BLaER1 (cell line): ENCODE measurements around the gene KDR.
A peak's percentile ranks its signal among the peaks of the same experiment; 100 is the strongest.

Source experiments
- H3K27ac ChIP-seq: shearing (Covaris generic); formaldehyde crosslinking; 2 replicates; pipeline ENCODE4 v1.8.1; 2022
- H3K27me3 ChIP-seq: shearing (Covaris generic); formaldehyde crosslinking; 2 replicates; pipeline ENCODE4 v1.8.1; 2022
- H3K36me3 ChIP-seq: shearing (Covaris generic); formaldehyde crosslinking; 2 replicates; pipeline ENCODE4 v1.8.1; 2022
- H3K4me1 ChIP-seq: shearing (Covaris generic); formaldehyde crosslinking; 2 replicates; pipeline ENCODE4 v1.8.1; 2022
- H3K4me2 ChIP-seq: shearing (Covaris generic); formaldehyde crosslinking; 2 replicates; pipeline ENCODE4 v1.8.1; 2022
- H3K4me3 ChIP-seq: shearing (Covaris generic); formaldehyde crosslinking; 2 replicates; pipeline ENCODE4 v1.8.1; 2022
- H3K9ac ChIP-seq: shearing (Covaris generic); formaldehyde crosslinking; 2 replicates; pipeline ENCODE4 v1.8.1; 2022
- H3K9me3 ChIP-seq: shearing (Covaris generic); formaldehyde crosslinking; 2 replicates; pipeline ENCODE4 v1.8.1; 2022
- H4K20me1 ChIP-seq: shearing (Covaris generic); formaldehyde crosslinking; 2 replicates; pipeline ENCODE4 v1.8.1; 2022
- Cebpa-rat ChIP-seq: shearing (Covaris generic); IDR thresholded peaks from 2 replicates; pipeline ENCODE4 v1.8.1; 2022

The KDR gene

DNA sequence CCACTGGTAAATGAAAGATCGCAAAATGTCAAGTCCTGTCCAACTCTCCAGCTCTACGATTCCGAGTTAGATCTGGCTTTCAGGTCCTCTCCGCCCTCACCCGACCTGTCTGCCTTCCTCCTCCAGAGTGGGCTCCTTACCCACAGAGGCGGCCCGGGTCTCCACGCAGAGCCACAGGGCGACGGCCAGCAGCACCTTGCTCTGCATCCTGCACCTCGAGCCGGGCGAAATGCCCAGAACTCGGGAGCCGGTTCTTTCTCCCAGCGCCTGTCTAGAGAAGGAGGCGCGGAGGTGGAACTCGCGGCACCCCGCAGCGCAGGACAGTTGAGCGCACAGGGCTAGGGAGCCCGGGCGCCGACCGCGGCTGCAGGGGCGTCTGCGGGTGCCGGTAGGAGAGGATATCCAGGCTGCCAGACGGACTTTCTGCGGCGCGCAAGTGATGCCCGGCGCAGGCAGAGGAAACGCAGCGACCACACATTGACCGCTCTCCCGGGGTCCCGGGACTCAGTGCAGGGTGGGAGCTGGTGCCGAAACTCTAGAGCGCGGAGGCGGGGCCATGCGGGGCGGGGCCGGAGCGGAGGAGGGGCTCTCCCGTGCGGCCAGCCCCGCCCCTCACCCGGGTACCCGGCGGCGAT, at the start of gene KDR:
Gene KDR (minus strand): TSS at position 509 of the 635 bp plus-strand sequence. CDS start 302 bp downstream, at position 207.
- no peak within 1 kb of the TSS for H3K9ac ChIP-seq
- no peaks in the 10 kb centered on the region for H3K27me3 ChIP-seq
- peaks cover 20% of the 10 kb centered on the region for H3K9me3 ChIP-seq
- H4K20me1 ChIP-seq = no peaks in the 10 kb centered on the region
- H3K36me3 ChIP-seq = no peaks in the 10 kb centered on the region
- no peaks in the 10 kb centered on the region for H3K4me1 ChIP-seq
- no peak for TF ChIP-seq Cebpa-rat
- H3K4me2 ChIP-seq = no peak within 1 kb of the TSS
- H3K27ac ChIP-seq = no peak within 1 kb of the TSS
- no peak within 1 kb of the TSS for H3K4me3 ChIP-seq

DNA sequence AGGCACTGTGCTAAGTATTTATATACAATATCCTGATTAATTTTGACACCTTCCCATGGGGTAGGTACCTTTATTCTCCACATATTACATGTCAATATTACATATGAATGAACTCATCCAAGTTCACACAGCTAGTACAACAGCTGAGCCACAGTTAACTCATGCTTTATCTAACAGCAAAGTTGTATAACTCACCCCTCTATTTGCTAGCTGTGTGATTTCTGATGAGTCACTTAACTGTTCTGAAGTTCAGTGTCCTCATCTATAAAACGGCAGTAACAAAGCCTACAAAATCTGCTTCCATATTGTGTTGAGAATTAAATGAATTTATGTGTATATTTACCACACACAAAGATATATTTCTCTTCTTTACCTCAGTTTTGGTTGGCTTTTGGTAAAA, 48.2 kb upstream of the KDR start:
- TF ChIP-seq Cebpa-rat = no peak
- Histone ChIP-seq H3K9ac (no peak overlapping the region), H3K4me1 (peaks cover 6% of the 10 kb centered on the region), H3K4me3 (no peak overlapping the region), H3K27ac (no peak overlapping the region), H4K20me1 (no peaks in the 10 kb centered on the region), H3K36me3 (no peaks in the 10 kb centered on the region), H3K27me3 (no peaks in the 10 kb centered on the region), H3K9me3 (no peaks in the 10 kb centered on the region), H3K4me2 (no peak overlapping the region)

- Histone ChIP-seq H3K9ac (no peak overlapping the region), H3K36me3 (no peaks in the 10 kb centered on the region), H3K27ac (no peak overlapping the region), H3K27me3 (no peaks in the 10 kb centered on the region), H3K4me3 (no peak overlapping the region), H3K4me2 (no peak overlapping the region), H3K9me3 (no peaks in the 10 kb centered on the region), H3K4me1 (peaks cover 3% of the 10 kb centered on the region), H4K20me1 (no peaks in the 10 kb centered on the region)
- no peak for TF ChIP-seq Cebpa-rat
These were observed 47.4 kb upstream of the KDR start for GRCh38 chr4:55172694-55173287.

DNA sequence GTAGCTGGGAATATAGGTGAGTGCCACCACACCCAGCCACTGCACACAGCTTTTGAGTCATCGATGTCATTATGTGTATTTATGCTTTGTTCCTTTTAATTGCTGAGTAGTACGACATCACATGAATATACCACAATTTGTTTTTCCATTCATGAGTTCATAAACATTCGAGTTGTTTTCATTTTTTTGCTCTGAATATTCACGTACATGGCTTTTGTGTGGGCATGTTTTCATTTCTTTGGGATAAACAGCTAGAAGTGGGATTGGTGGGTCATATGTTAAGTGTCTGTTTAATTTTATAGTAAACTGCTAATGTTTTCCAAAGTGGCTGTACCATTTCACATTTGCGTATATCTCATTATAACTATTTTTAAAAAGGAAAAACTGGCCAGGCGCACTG, 45.1 kb upstream of the KDR start:
- Histone ChIP-seq H4K20me1 (no peaks in the 10 kb centered on the region), H3K4me2 (no peak overlapping the region), H3K9ac (no peak overlapping the region), H3K27ac (no peak overlapping the region), H3K27me3 (no peaks in the 10 kb centered on the region), H3K4me3 (no peak overlapping the region), H3K4me1 (no peaks in the 10 kb centered on the region), H3K9me3 (no peaks in the 10 kb centered on the region), H3K36me3 (no peaks in the 10 kb centered on the region)
- TF ChIP-seq Cebpa-rat = no peak

DNA sequence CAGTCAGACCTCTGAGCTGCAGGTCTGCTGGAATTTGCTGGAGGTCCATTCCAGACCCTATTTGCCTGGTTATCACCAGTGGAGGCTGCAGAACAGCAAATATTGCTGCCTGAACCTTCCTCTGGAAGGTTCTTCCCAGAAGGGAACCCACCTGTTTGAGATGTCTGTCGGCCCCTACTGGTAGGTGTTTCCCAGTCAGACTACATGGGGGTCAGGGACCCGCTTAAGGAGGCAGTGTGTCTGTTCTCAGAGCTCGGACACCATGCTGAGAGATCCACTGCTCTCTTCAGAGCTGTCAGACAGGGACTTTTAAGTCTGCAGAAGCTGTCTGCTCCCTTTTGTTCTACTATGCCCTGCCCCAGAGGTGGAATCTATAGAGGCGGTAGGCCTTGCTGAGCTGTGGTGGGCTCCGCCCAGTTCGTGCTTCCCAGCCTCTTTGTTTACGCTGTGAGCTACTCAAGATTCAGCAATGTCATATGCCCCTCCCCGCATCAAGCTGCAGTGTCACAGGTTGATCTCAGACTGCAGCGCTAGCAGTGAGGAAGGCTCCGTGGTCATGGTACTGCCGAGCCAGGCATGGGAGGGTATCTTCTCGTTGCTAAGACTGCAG, 44.1 kb upstream of the KDR start:
- Histone ChIP-seq H4K20me1 (no peaks in the 10 kb centered on the region), H3K4me3 (no peak overlapping the region), H3K9me3 (no peaks in the 10 kb centered on the region), H3K27ac (no peak overlapping the region), H3K4me2 (no peak overlapping the region), H3K27me3 (no peaks in the 10 kb centered on the region), H3K4me1 (no peaks in the 10 kb centered on the region), H3K36me3 (no peaks in the 10 kb centered on the region), H3K9ac (no peak overlapping the region)
- TF ChIP-seq Cebpa-rat = no peak

DNA sequence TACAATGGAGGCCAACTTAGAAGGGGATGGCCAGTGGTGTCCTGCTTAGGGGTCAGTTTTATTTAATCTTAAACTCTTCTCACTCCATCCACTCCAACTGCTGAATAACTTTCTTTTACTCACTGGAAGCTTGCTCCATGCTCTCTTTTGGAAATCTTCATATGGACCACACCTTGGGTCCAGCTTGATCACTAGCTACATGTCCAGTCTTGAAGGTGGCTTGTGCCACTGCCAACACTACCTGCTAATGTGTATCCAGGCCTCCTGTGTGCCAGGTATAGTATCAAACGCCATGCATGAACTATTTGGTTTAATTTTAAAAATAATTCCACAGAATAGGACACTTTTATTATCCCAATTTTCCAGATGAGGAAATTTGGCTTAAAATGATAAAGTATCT, 37.0 kb upstream of the KDR start:
- Histone ChIP-seq H3K27ac (no peak overlapping the region), H3K4me3 (no peak overlapping the region), H3K9me3 (no peaks in the 10 kb centered on the region), H3K4me2 (no peak overlapping the region), H3K27me3 (no peaks in the 10 kb centered on the region), H4K20me1 (no peaks in the 10 kb centered on the region), H3K4me1 (peaks cover 14% of the 10 kb centered on the region), H3K9ac (no peak overlapping the region), H3K36me3 (no peaks in the 10 kb centered on the region)
- TF ChIP-seq Cebpa-rat = no peak

- Histone ChIP-seq H3K4me3 (no peak overlapping the region), H3K27ac (no peak overlapping the region), H3K4me2 (no peak overlapping the region), H3K9me3 (no peaks in the 10 kb centered on the region), H4K20me1 (no peaks in the 10 kb centered on the region), H3K9ac (no peak overlapping the region), H3K27me3 (no peaks in the 10 kb centered on the region), H3K36me3 (no peaks in the 10 kb centered on the region), H3K4me1 (peaks cover 14% of the 10 kb centered on the region)
- TF ChIP-seq Cebpa-rat = no peak
These were observed 36.3 kb upstream of the KDR start for GRCh38 chr4:55161739-55162138.

GRCh38 chr4:55159851-55160250, 34.5 kb upstream of the KDR start:
- Histone ChIP-seq H3K36me3 (no peaks in the 10 kb centered on the region), H3K9me3 (no peaks in the 10 kb centered on the region), H3K4me3 (no peak overlapping the region), H3K4me1 (peaks cover 14% of the 10 kb centered on the region), H4K20me1 (no peaks in the 10 kb centered on the region), H3K27ac (no peak overlapping the region), H3K9ac (no peak overlapping the region), H3K4me2 (peak overlapping the region; percentile 47), H3K27me3 (no peaks in the 10 kb centered on the region)
- no peak for TF ChIP-seq Cebpa-rat

GRCh38 chr4:55158957-55159356, 33.6 kb upstream of the KDR start:
- H3K9ac ChIP-seq = no peak overlapping the region
- H4K20me1 ChIP-seq = no peaks in the 10 kb centered on the region
- H3K36me3 ChIP-seq = no peaks in the 10 kb centered on the region
- no peaks in the 10 kb centered on the region for H3K9me3 ChIP-seq
- TF ChIP-seq Cebpa-rat = no peak
- peak overlapping the region; percentile 47 for H3K4me2 ChIP-seq
- no peak overlapping the region for H3K4me3 ChIP-seq
- H3K4me1 ChIP-seq = peaks cover 14% of the 10 kb centered on the region
- H3K27me3 ChIP-seq = no peaks in the 10 kb centered on the region
- H3K27ac ChIP-seq = no peak overlapping the region

GRCh38 chr4:55157559-55158277, 32.3 kb upstream of the KDR start:
- Histone ChIP-seq H3K9ac (no peak overlapping the region), H3K4me1 (peaks cover 14% of the 10 kb centered on the region), H3K27me3 (no peaks in the 10 kb centered on the region), H3K27ac (no peak overlapping the region), H4K20me1 (no peaks in the 10 kb centered on the region), H3K4me2 (no peak overlapping the region), H3K36me3 (no peaks in the 10 kb centered on the region), H3K9me3 (no peaks in the 10 kb centered on the region), H3K4me3 (no peak overlapping the region)
- no peak for TF ChIP-seq Cebpa-rat
